ENCODE results near the gene LCK. TPM values are rescaled to one million over a fixed set of nuclear protein-coding genes. Genes with fewer than 3 reads are reported as not detected.

Gene LCK
- total and polyA plus RNA-seq, 2 experiments from 2014 or later = 0.40 to 0.79 TPM

DNA sequence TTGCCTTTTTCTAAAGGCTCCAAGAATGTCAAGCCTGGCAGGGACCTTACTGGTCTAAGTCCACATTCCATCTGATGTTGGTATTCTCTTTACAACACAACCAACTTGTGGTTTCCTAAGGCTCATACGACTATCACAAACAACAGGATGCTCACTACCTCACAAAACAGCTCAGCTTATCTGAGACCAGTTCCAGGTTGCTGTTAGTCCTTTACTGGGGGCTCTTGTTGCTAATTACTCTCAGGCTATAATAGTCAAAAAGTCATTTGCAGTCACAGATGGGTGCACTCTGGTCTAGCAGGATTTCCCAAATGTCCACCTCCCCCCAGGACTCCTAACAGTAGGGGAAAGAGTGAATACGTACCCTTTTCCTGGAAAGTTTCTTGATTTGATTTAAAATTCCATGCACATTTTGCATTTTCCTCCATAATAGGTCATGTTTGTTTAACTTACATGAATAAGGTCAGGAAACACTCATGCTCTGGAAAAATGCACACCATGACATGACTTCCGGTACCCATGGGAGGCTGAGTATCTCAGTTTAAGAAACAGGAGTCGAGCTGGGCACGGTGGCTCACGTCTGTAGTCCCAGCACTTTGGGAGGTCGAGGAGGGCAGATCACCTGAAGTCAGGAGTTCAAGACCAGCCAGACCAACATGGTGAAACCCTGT is 16.0 kb downstream of the LCK start:
- H4K20me1 ChIP-seq (ENCODE audit: insufficient read depth, poor library complexity, severe bottlenecking) = no peaks in the 10 kb centered on the region
- no peaks in the 10 kb centered on the region for H3K36me3 ChIP-seq (replicated peaks; ENCODE audit: insufficient read depth, low read depth)
- no peaks in the 10 kb centered on the region for H3K9me2 ChIP-seq (replicated peaks; ENCODE audit: insufficient read depth)
- TF ChIP-seq EZH2 (IDR thresholded peaks at IDR 0.05; ENCODE audit: borderline replicate concordance) = no peak
- TF ChIP-seq, protein P1, sequence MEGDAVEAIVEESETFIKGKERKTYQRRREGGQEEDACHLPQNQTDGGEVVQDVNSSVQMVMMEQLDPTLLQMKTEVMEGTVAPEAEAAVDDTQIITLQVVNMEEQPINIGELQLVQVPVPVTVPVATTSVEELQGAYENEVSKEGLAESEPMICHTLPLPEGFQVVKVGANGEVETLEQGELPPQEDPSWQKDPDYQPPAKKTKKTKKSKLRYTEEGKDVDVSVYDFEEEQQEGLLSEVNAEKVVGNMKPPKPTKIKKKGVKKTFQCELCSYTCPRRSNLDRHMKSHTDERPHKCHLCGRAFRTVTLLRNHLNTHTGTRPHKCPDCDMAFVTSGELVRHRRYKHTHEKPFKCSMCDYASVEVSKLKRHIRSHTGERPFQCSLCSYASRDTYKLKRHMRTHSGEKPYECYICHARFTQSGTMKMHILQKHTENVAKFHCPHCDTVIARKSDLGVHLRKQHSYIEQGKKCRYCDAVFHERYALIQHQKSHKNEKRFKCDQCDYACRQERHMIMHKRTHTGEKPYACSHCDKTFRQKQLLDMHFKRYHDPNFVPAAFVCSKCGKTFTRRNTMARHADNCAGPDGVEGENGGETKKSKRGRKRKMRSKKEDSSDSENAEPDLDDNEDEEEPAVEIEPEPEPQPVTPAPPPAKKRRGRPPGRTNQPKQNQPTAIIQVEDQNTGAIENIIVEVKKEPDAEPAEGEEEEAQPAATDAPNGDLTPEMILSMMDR (IDR thresholded peaks at IDR 0.05; ENCODE audit: poor library complexity) = no peak
- no peak for TF ChIP-seq EZH2phosphoT487 (IDR thresholded peaks at IDR 0.05; ENCODE audit: low read depth, severe bottlenecking, unreplicated experiment)
- no peaks in the 10 kb centered on the region for H3K4me1 ChIP-seq (ENCODE audit: insufficient read depth)
- WGBS (ENCODE audit: low lambda C conversion rate, missing lambda C conversion rate) = 76% methylated on average over 7 of the region's 7 CpGs
- H3K4me3 ChIP-seq = no peak overlapping the region
- no peaks in the 10 kb centered on the region for H3K79me2 ChIP-seq
- no peak overlapping the region for H3K4me2 ChIP-seq
- H3K9me3 ChIP-seq (ENCODE audit: low read depth) = no peaks in the 10 kb centered on the region
- no peak for DNase-seq (ENCODE audit: low spot score)
- no peak overlapping the region for H2AFZ ChIP-seq
- H3K27me3 ChIP-seq = no peaks in the 10 kb centered on the region
- H3K27ac ChIP-seq = no peak overlapping the region

DNA sequence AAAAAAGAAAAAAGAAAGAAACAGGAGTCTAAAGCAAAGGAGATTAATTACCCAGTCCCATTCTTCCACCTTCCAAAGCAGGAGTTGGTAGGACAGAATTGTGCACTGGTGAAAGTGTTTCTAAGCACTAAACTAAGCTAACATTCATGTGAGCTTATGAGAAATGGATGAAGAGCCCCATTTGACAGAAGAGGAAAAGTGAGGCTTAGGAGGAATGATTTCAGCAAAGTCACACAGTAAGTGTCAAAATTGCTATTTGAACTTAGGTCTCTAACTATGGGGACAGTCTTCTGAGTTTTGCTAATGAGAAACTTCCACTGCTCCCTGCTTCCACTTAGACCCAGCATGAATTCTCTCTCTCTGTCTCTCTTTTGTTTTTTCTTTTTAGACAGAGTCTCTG is 18.7 kb downstream of the LCK start:
- TF ChIP-seq, protein P1 (IDR thresholded peaks at IDR 0.05; ENCODE audit: poor library complexity) = no peak
- no peak for TF ChIP-seq EZH2phosphoT487 (IDR thresholded peaks at IDR 0.05; ENCODE audit: low read depth, severe bottlenecking, unreplicated experiment)
- TF ChIP-seq EZH2 (IDR thresholded peaks at IDR 0.05; ENCODE audit: borderline replicate concordance) = no peak

DNA sequence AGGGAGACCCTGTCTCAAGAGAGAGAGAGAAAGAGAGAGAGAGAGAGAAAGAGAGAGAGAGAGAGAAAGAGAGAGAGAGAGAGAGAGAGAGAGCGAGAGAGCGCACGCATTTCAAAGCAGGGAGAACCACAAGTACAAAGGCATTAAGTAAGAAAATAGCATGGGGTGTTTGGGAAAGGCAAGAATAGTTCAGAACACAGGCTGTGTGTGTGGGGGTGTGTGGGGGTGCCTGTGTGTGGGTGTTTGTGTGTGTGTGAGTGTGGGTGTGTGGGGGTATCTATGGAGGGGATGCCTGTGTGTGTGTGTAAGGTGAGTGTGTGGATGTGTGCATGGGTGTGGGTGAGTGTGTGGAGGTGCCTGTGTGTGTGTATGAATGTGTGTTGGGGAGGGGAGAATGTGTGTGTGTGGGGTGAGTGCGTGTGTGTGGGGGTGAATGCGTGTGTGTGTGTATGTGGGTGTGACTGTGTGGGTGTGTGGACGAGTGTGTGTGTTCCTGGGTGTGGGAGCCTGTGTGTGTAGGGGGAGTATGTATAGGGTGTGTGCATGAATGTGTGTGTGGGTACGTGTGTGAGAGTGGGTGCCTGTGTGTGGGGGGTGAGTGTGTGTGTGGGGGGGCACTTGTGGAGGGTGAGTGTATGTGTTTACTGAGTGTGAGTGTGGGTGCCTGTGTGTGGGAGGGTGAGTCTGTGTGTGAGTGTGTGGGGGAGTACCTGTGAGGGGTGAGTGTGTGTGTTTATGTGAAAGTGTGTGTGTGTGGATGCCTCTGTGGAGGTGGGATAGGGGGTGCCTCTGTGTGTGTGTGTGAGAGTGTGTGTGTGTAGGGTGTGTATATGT is 21.7 kb downstream of the LCK start:
- no peaks in the 10 kb centered on the region for H4K20me1 ChIP-seq (ENCODE audit: insufficient read depth, poor library complexity, severe bottlenecking)
- no peak overlapping the region for H3K4me3 ChIP-seq
- H3K36me3 ChIP-seq (replicated peaks; ENCODE audit: insufficient read depth, low read depth) = no peaks in the 10 kb centered on the region
- H3K27me3 ChIP-seq = no peaks in the 10 kb centered on the region
- no peak for DNase-seq (ENCODE audit: low spot score)
- WGBS (ENCODE audit: low lambda C conversion rate, missing lambda C conversion rate) = 84% methylated on average over 4 of the region's 7 CpGs
- TF ChIP-seq EZH2phosphoT487 (IDR thresholded peaks at IDR 0.05; ENCODE audit: low read depth, severe bottlenecking, unreplicated experiment) (no peak), EZH2 (IDR thresholded peaks at IDR 0.05; ENCODE audit: borderline replicate concordance) (no peak)
- TF ChIP-seq, protein P1 (IDR thresholded peaks at IDR 0.05; ENCODE audit: poor library complexity) = no peak
- H3K79me2 ChIP-seq = no peaks in the 10 kb centered on the region
- H3K4me1 ChIP-seq (ENCODE audit: insufficient read depth) = peaks cover 8% of the 10 kb centered on the region
- no peaks in the 10 kb centered on the region for H3K9me3 ChIP-seq (ENCODE audit: low read depth)
- no peak overlapping the region for H2AFZ ChIP-seq
- H3K27ac ChIP-seq = no peak overlapping the region
- peak overlapping the region; percentile 58 for H3K4me2 ChIP-seq
- no peaks in the 10 kb centered on the region for H3K9me2 ChIP-seq (replicated peaks; ENCODE audit: insufficient read depth)

More for the DNA sequence above, 18.7 kb downstream of the LCK start:
- no peak for DNase-seq (ENCODE audit: low spot score)
- Histone ChIP-seq H3K9me3 (ENCODE audit: low read depth) (no peaks in the 10 kb centered on the region), H3K27me3 (no peaks in the 10 kb centered on the region), H3K4me3 (no peak overlapping the region), H3K79me2 (no peaks in the 10 kb centered on the region), H2AFZ (no peak overlapping the region), H4K20me1 (ENCODE audit: insufficient read depth, poor library complexity, severe bottlenecking) (no peaks in the 10 kb centered on the region), H3K36me3 (replicated peaks; ENCODE audit: insufficient read depth, low read depth) (no peaks in the 10 kb centered on the region), H3K4me2 (no peak overlapping the region), H3K9me2 (replicated peaks; ENCODE audit: insufficient read depth) (no peaks in the 10 kb centered on the region), H3K4me1 (ENCODE audit: insufficient read depth) (peaks cover 8% of the 10 kb centered on the region), H3K27ac (no peak overlapping the region)
